Measurements from ENCODE around the gene SCAF4.

- TF ChIP-seq, protein P1, sequence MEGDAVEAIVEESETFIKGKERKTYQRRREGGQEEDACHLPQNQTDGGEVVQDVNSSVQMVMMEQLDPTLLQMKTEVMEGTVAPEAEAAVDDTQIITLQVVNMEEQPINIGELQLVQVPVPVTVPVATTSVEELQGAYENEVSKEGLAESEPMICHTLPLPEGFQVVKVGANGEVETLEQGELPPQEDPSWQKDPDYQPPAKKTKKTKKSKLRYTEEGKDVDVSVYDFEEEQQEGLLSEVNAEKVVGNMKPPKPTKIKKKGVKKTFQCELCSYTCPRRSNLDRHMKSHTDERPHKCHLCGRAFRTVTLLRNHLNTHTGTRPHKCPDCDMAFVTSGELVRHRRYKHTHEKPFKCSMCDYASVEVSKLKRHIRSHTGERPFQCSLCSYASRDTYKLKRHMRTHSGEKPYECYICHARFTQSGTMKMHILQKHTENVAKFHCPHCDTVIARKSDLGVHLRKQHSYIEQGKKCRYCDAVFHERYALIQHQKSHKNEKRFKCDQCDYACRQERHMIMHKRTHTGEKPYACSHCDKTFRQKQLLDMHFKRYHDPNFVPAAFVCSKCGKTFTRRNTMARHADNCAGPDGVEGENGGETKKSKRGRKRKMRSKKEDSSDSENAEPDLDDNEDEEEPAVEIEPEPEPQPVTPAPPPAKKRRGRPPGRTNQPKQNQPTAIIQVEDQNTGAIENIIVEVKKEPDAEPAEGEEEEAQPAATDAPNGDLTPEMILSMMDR (IDR thresholded peaks at IDR 0.05), result no peak
- TF ChIP-seq POLR2A (IDR thresholded peaks at IDR 0.05), result no peak
- TF ChIP-seq POLR2AphosphoS5 (IDR thresholded peaks at IDR 0.05), result no peak
These were observed 29.0 kb upstream of the SCAF4 start for GRCh38 chr21:31760931-31761330.

Data from prostate gland (tissue), 2 donors.